Transverse colon (tissue), 4 donors: Measurements from ENCODE around the gene THBS3. TPM values are rescaled to one million over a fixed set of nuclear protein-coding genes. Genes with fewer than 3 reads are reported as not detected.

Source experiments
- DNase-seq: peaks from one replicate; pipeline ENCODE4 v3.0.0-alpha.2; 2019
- H3K27ac ChIP-seq, 4 donors: fragments of 200-600 bp; sonication (generic); 2 replicates each; pipeline ENCODE4 v1.5.1; 2016 to 2018; ENCODE audit warnings: inconsistent platforms in 4 of 4
- H3K27me3 ChIP-seq: fragments of 200-600 bp; sonication (generic); 2 replicates; pipeline ENCODE4 v1.5.1; 2017; ENCODE audit warnings: inconsistent platforms
- H3K36me3 ChIP-seq, 4 donors: fragments of 200-600 bp; sonication (generic); 2 replicates each; pipeline ENCODE4 v1.5.1; 2017 to 2019; ENCODE audit warnings: inconsistent platforms in 4 of 4
- H3K4me1 ChIP-seq, 4 donors: fragments of 200-600 bp; sonication (generic); 2 replicates each; pipeline ENCODE4 v1.5.1; 2017 to 2020; ENCODE audit warnings: inconsistent platforms in 4 of 4
- H3K4me3 ChIP-seq, 4 donors: fragments of 200-600 bp; sonication (generic); 1 replicate in 1 of 4; 2 replicates in 3 of 4; pipeline versions ENCODE4 v1.5.1 to v1.6.1; 2017 to 2019; ENCODE audit warnings: inconsistent platforms in 4 of 4
- H3K9me3 ChIP-seq, 2 donors: fragments of 200-600 bp; sonication (generic); 2 replicates each; pipeline ENCODE4 v1.5.1; 2017 to 2019; ENCODE audit warnings: inconsistent platforms in 2 of 2
- EP300 ChIP-seq: sonication (generic); formaldehyde crosslinking; IDR thresholded peaks from one replicate; pipeline ENCODE4 v1.6.1; 2017; ENCODE audit warnings: antibody characterized with exemption, low read depth
- POLR2A ChIP-seq: fragments of 450-650 bp; IDR thresholded peaks from one replicate; pipeline ENCODE4 v1.6.1; 2016; ENCODE audit warnings: antibody characterized with exemption, mild to moderate bottlenecking, moderate library complexity
- POLR2AphosphoS5 ChIP-seq, 3 donors: sonication (generic); formaldehyde crosslinking; IDR thresholded peaks; one replicate each; pipeline ENCODE4 v1.6.1; 2016; ENCODE audit warnings: antibody characterized with exemption in 3 of 3
- WGBS, 2 donors: methylation state at CpG; one replicate each; pipeline ENCODE4 v1.1.5; 2018; ENCODE audit warnings: low coverage in 1 of 2; 5-methylcytosine and 5-hydroxymethylcytosine counted together
- in situ Hi-C, 4 donors: fragments of 200-750 bp; cut with MboI; loops; one replicate each; pipeline versions ENCODE4 v1.15.0 to v1.15.1; 2017; ENCODE audit warnings: low sequenced_read_pairs in 3 of 4, low pct_ligation_motif_present in 1 of 4, low pct_unique_long_range_greater_than_20kb in 1 of 4
- intact Hi-C: fragments of 100-400 bp; cut with DNase I; formaldehyde crosslinking; loops from one replicate; pipeline ENCODE4 v1.15.1; 2023; ENCODE audit warnings: low total_unique reads
- total RNA-seq, 4 donors: library from RNA; depleted of rRNA; stranded (reverse); fragments of >200 nt; gene quantifications; one replicate each; pipeline ENCODE4 v1.1.0, GENCODE V29; 2016
- TF ChIP-seq, protein P1 (sequence below), 5 experiments: fragments of 200-600 bp in 3 of 5; fragments of 450-650 bp in 2 of 5; sonication (generic) in 3 of 5; IDR thresholded peaks; 1 replicate in 2 of 5; 2 replicates in 3 of 5; pipeline ENCODE4 v1.5.1; 2016 to 2017; ENCODE audit warnings: antibody characterized with exemption in 5 of 5, inconsistent platforms in 3 of 5, mild to moderate bottlenecking in 2 of 5, moderate library complexity in 1 of 5

The THBS3 gene
- total RNA-seq, 4 donors from 2014 or later: 19.2 to 37.8 (median 27.0) TPM

DNA sequence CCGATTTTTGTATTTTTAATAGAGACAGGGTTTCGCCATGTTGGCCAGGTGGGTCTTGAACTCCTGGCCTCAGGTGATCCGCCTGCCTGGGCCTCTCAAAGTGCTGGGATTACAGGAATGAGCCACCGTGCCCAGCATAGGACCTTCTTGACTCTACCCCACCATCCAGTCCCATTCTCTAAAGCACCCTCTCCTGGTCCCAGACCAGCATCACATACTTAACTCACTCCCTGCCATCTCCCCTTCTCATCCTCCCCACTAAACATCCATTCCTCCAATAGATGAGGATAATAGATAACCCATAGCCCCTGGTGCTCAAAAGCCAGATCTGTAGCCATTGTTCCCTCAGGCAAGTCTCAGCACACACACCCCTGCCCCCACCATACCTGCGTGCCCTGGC is 45.5 kb upstream of the THBS3 start:
- H3K9me3 ChIP-seq: no peaks in the 10 kb centered on the region
- no peaks in the 10 kb centered on the region for H3K36me3 ChIP-seq
- DNase-seq: no peak
- TF ChIP-seq POLR2A: no peak
- TF ChIP-seq, protein P1, sequence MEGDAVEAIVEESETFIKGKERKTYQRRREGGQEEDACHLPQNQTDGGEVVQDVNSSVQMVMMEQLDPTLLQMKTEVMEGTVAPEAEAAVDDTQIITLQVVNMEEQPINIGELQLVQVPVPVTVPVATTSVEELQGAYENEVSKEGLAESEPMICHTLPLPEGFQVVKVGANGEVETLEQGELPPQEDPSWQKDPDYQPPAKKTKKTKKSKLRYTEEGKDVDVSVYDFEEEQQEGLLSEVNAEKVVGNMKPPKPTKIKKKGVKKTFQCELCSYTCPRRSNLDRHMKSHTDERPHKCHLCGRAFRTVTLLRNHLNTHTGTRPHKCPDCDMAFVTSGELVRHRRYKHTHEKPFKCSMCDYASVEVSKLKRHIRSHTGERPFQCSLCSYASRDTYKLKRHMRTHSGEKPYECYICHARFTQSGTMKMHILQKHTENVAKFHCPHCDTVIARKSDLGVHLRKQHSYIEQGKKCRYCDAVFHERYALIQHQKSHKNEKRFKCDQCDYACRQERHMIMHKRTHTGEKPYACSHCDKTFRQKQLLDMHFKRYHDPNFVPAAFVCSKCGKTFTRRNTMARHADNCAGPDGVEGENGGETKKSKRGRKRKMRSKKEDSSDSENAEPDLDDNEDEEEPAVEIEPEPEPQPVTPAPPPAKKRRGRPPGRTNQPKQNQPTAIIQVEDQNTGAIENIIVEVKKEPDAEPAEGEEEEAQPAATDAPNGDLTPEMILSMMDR (IDR thresholded peaks at IDR 0.05): no peak
- TF ChIP-seq EP300: no peak
- no peak for TF ChIP-seq POLR2AphosphoS5 (IDR thresholded peaks at IDR 0.05)
- H3K4me1 ChIP-seq: peaks cover 21 to 39% (median 28%) of the 10 kb centered on the region in 4 donors
- H3K4me3 ChIP-seq: no peak overlapping the region
- 87 to 90% methylated on average over 4 to 5 of the region's 5 CpGs for WGBS, 2 donors
- H3K27me3 ChIP-seq: no peaks in the 10 kb centered on the region
- in situ Hi-C loops: loop anchor here in 3 of 4 donors (10.0 to 25.0 kb wide), 2 partner anchors 62 to 334 kb away; no protein-coding TSS in a partner anchor
- intact Hi-C loops: loop anchor here (10.0 kb wide), 1 partner anchor 342 kb away; no protein-coding TSS in a partner anchor
- no peak overlapping the region for H3K27ac ChIP-seq

GRCh38 chr1:155251566-155251965 is 43.9 kb upstream of the THBS3 start:
- H3K27ac ChIP-seq: no peak overlapping the region
- H3K9me3 ChIP-seq: no peaks in the 10 kb centered on the region
- no peaks in the 10 kb centered on the region for H3K36me3 ChIP-seq
- DNase-seq: no peak
- H3K27me3 ChIP-seq: no peaks in the 10 kb centered on the region
- H3K4me3 ChIP-seq: no peak overlapping the region
- intact Hi-C loops: loop anchor here (2.0 to 10.0 kb wide), 2 partner anchors 73 to 343 kb away; no protein-coding TSS in a partner anchor
- TF ChIP-seq POLR2A (no peak), POLR2AphosphoS5 (IDR thresholded peaks at IDR 0.05) (no peak), EP300 (no peak)
- TF ChIP-seq, protein P1 (IDR thresholded peaks at IDR 0.05): no peak
- in situ Hi-C loops: loop anchor here in 3 of 4 donors (10.0 to 25.0 kb wide), 2 partner anchors 63 to 336 kb away; no protein-coding TSS in a partner anchor
- WGBS, 2 donors: 81% methylated on average over 7 of the region's 7 CpGs; no CpG with 5 or more reads in 1 of the 2 donors
- peaks cover 21 to 38% (median 28%) of the 10 kb centered on the region in 4 donors for H3K4me1 ChIP-seq

DNA sequence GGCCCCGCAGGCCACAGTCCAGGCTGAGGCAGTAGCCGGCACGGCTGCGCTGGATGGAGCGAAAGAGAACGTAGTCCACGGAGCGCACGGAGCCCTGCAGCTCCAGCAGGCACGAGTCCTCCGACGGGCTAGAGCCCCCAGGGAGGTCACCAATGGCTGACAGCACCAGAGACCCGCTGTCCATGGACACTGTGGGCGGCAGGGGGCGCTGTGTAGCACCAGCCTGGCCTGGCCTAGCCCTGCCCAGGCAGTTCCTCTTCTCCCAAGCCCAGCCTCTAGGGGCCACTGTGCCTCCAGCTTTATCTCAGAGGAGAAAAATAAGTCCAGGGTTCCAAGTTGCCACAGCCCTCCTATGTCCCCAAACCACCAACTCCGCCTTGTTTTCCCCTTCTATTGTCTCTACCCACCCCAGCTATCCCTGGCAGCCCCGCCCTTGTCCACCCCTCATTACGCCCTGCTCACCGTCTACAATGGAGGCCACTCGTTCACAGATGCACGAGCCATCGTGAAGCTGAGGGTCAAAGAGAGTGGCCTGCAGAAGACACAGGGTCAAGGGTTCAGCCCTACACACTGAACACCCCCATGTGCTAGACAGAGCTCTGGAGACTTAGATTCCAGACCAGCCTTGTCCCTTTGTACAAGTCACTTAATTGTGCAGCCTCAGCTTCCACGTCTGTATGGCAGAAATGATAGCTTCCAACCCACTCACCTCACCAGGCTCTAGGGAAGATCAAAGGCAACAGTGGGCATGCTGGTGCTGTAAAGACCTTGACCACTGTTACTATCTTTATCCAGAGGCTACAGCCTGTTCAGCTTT is 43.1 kb upstream of the THBS3 start:
- intact Hi-C loops: loop anchor here (2.0 to 10.0 kb wide), 2 partner anchors 74 to 344 kb away; no protein-coding TSS in a partner anchor
- Histone ChIP-seq H3K4me3 (peak overlapping the region in 2 of 4 donors; percentile 22 to 37), H3K36me3 (no peaks in the 10 kb centered on the region), H3K9me3 (no peaks in the 10 kb centered on the region), H3K27me3 (no peaks in the 10 kb centered on the region), H3K27ac (peak overlapping the region; percentile 34 to 54 (median 52)), H3K4me1 (peaks cover 21 to 30% (median 24%) of the 10 kb centered on the region in 4 donors)
- peak; percentile 95 for DNase-seq
- TF ChIP-seq, protein P1 (IDR thresholded peaks at IDR 0.05): peak; percentile 99 to 100 (median 99)
- TF ChIP-seq POLR2A: no peak
- 43% methylated on average over 8 of the region's 23 CpGs; no CpG with 5 or more reads in 1 of the 2 donors for WGBS, 2 donors
- in situ Hi-C loops: loop anchor here in 3 of 4 donors (10.0 to 25.0 kb wide), 2 partner anchors 64 to 336 kb away; no protein-coding TSS in a partner anchor

DNA sequence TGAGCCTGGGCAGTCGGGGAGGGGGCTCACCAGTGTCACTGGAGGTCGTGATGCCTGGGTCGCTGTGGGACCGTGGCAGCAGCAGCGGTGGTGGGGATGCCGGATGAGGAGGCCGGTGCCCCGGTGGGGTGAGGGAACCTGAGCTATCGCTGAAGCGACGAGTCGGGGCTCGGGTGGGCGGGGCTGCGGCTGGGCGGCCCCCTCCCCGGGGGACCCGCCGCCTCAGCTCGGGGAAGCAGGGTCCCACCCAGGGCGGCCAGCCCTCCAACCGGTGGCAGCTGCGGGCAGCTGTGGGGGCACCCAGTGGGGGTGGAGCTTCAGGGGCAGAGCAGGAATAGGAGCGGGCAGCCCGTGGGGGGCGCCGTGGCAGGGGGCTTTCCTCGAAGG is 42.5 kb upstream of the THBS3 start:
- TF ChIP-seq EP300 (no peak), POLR2AphosphoS5 (IDR thresholded peaks at IDR 0.05) (no peak), POLR2A (no peak)
- TF ChIP-seq, protein P1 (IDR thresholded peaks at IDR 0.05): no peak
- Histone ChIP-seq H3K4me3 (peak overlapping the region in 2 of 4 donors; percentile 22 to 37), H3K4me1 (peaks cover 21 to 29% (median 24%) of the 10 kb centered on the region in 4 donors), H3K27me3 (no peaks in the 10 kb centered on the region), H3K27ac (peak overlapping the region in 3 of 4 donors; percentile 16 to 54 (median 50)), H3K36me3 (no peaks in the 10 kb centered on the region), H3K9me3 (no peaks in the 10 kb centered on the region)
- 43% methylated on average over 14 of the region's 28 CpGs; no CpG with 5 or more reads in 1 of the 2 donors for WGBS, 2 donors
- intact Hi-C loops (loop anchor here (2.0 to 10.0 kb wide), 2 partner anchors 75 to 345 kb away; no protein-coding TSS in a partner anchor), in situ Hi-C loops (loop anchor here in 3 of 4 donors (10.0 to 25.0 kb wide), 2 partner anchors 65 to 337 kb away; no protein-coding TSS in a partner anchor)
- DNase-seq: no peak
